Gastroesophageal sphincter (tissue), 3 donors: ENCODE measurements around the gene TIPRL.

Source experiments
- CTCF ChIP-seq, 4 experiments: fragments of 200-600 bp in 2 of 4; fragments of 450-650 bp in 2 of 4; sonication (generic) in 1 of 4; IDR thresholded peaks; one replicate each; pipeline ENCODE4 v1.5.1; 2017 to 2019; ENCODE audit warnings: antibody characterized with exemption in 4 of 4, mild to moderate bottlenecking in 2 of 4, moderate library complexity in 2 of 4
- POLR2A ChIP-seq, 2 donors: fragments of 450-650 bp; IDR thresholded peaks; one replicate each; pipeline ENCODE4 v1.6.1; 2017; ENCODE audit warnings: antibody characterized with exemption in 2 of 2, mild to moderate bottlenecking in 2 of 2, moderate library complexity in 1 of 2
- POLR2AphosphoS5 ChIP-seq: sonication (generic); formaldehyde crosslinking; IDR thresholded peaks from one replicate; pipeline ENCODE4 v1.6.1; 2017; ENCODE audit warnings: antibody characterized with exemption

- TF ChIP-seq POLR2AphosphoS5 (no peak), CTCF (IDR thresholded peaks at IDR 0.05) (no peak), POLR2A (IDR thresholded peaks at IDR 0.05) (no peak)
Observed at GRCh38 chr1:168235937-168236336, 57.2 kb downstream of the TIPRL start.
